H9 (cell line): ENCODE results near the gene GALNT9. TPM values are rescaled to one million over a fixed set of nuclear protein-coding genes. Genes with fewer than 3 reads are reported as not detected.

Experiments used
- DNase-seq: peaks from one replicate; pipeline ENCODE4 v3.0.0-alpha.2; 2017
- H2AFZ ChIP-seq: one replicate; pipeline ENCODE4 v1.6.1; 2013; ENCODE audit warnings: mild to moderate bottlenecking, low read length, control low read depth, moderate library complexity
- H2AK5ac ChIP-seq: 2 replicates; pipeline ENCODE4 v1.6.1; 2013; ENCODE audit warnings: low read length, control low read depth, mixed read lengths; ENCODE audit not compliant: insufficient read length
- H2BK120ac ChIP-seq: one replicate; pipeline ENCODE4 v1.6.1; 2013; ENCODE audit warnings: low read depth, mild to moderate bottlenecking, low read length, control low read depth, inconsistent platforms; ENCODE audit not compliant: poor library complexity, severe bottlenecking
- H2BK12ac ChIP-seq: 2 replicates; pipeline ENCODE4 v1.6.1; 2013; ENCODE audit warnings: low read length, control low read depth, mixed read lengths, low read depth; ENCODE audit not compliant: insufficient read length
- H2BK15ac ChIP-seq: 2 replicates; pipeline ENCODE4 v1.6.1; 2013; ENCODE audit warnings: low read depth, low read length, control low read depth
- H2BK20ac ChIP-seq: one replicate; pipeline ENCODE4 v1.6.1; 2013; ENCODE audit warnings: low read depth, mild to moderate bottlenecking, low read length, control low read depth, inconsistent platforms; ENCODE audit not compliant: poor library complexity, severe bottlenecking
- H2BK5ac ChIP-seq: 2 replicates; pipeline ENCODE4 v1.6.1; 2013; ENCODE audit warnings: low read length, control low read depth, mixed read lengths; ENCODE audit not compliant: insufficient read length
- H3K14ac ChIP-seq: 2 replicates; pipeline ENCODE4 v1.6.1; 2013; ENCODE audit warnings: low read length, control low read depth; ENCODE audit not compliant: insufficient read depth
- H3K18ac ChIP-seq: 2 replicates; pipeline ENCODE4 v1.6.1; 2013; ENCODE audit warnings: low read depth, mild to moderate bottlenecking, mixed read lengths, low read length, control low read depth; ENCODE audit not compliant: insufficient read length
- H3K23ac ChIP-seq: 2 replicates; pipeline ENCODE4 v1.6.1; 2013; ENCODE audit warnings: low read length, control low read depth, mixed read lengths, low read depth; ENCODE audit not compliant: insufficient read length
- H3K23me2 ChIP-seq: 2 replicates; pipeline ENCODE4 v1.6.1; 2013; ENCODE audit warnings: low read depth, mild to moderate bottlenecking, mixed read lengths, low read length, control low read depth; ENCODE audit not compliant: insufficient read length, poor library complexity, severe bottlenecking
- H3K27ac ChIP-seq: 2 replicates; pipeline ENCODE4 v1.5.1; 2013; ENCODE audit warnings: low read length, control low read depth, mixed read lengths, low read depth; ENCODE audit not compliant: insufficient read length
- H3K27me3 ChIP-seq: 2 replicates; pipeline ENCODE4 v1.6.1; 2013; ENCODE audit warnings: low read length, control low read depth, inconsistent platforms; ENCODE audit not compliant: insufficient read depth
- H3K4ac ChIP-seq: 2 replicates; pipeline ENCODE4 v1.6.1; 2013; ENCODE audit warnings: low read depth, mild to moderate bottlenecking, control low read depth, inconsistent platforms, low read length, moderate library complexity
- H3K4me1 ChIP-seq: 2 replicates; pipeline ENCODE4 v1.6.1; 2013; ENCODE audit warnings: low read length, control low read depth, inconsistent platforms; ENCODE audit not compliant: insufficient read depth
- H3K4me2 ChIP-seq: 2 replicates; pipeline ENCODE4 v1.6.1; 2013; ENCODE audit warnings: low read length, control low read depth, mixed read lengths; ENCODE audit not compliant: insufficient read length, insufficient read depth
- H3K56ac ChIP-seq: 2 replicates; pipeline ENCODE4 v1.6.1; 2013; ENCODE audit warnings: low read depth, mild to moderate bottlenecking, mixed read lengths, low read length, control low read depth; ENCODE audit not compliant: insufficient read length
- H3K79me1 ChIP-seq: 2 replicates; pipeline ENCODE4 v1.6.1; 2013; ENCODE audit warnings: low read depth, mild to moderate bottlenecking, moderate library complexity, low read length, control low read depth, inconsistent platforms; ENCODE audit not compliant: insufficient read depth, poor library complexity, severe bottlenecking
- H3K79me2 ChIP-seq: 2 replicates; pipeline ENCODE4 v1.6.1; 2013; ENCODE audit warnings: low read length, control low read depth, inconsistent platforms; ENCODE audit not compliant: insufficient read depth
- H3K9ac ChIP-seq: 2 replicates; pipeline ENCODE4 v1.6.1; 2013; ENCODE audit warnings: low read length, control low read depth, mixed read lengths; ENCODE audit not compliant: insufficient read length; ENCODE audit errors: extremely low read depth
- H3K9me3 ChIP-seq: one replicate; pipeline ENCODE4 v1.6.1; 2013; ENCODE audit warnings: low read depth, low read length, inconsistent platforms; ENCODE audit not compliant: control insufficient read depth
- H3T11ph ChIP-seq: one replicate; pipeline ENCODE4 v1.6.1; 2013; ENCODE audit warnings: mild to moderate bottlenecking, low read length, control low read depth, inconsistent platforms
- H4K20me1 ChIP-seq: one replicate; pipeline ENCODE4 v1.6.1; 2013; ENCODE audit not compliant: control insufficient read depth, insufficient read length, insufficient read depth
- H4K5ac ChIP-seq: 2 replicates; pipeline ENCODE4 v1.6.1; 2013; ENCODE audit warnings: low read depth, mild to moderate bottlenecking, mixed read lengths, low read length, control low read depth; ENCODE audit not compliant: insufficient read length
- H4K8ac ChIP-seq: replicated peaks from 2 replicates; pipeline ENCODE4 v1.6.1; 2013; ENCODE audit warnings: low read length, control low read depth, mixed read lengths, low read depth; ENCODE audit not compliant: insufficient read length
- H4K91ac ChIP-seq: 2 replicates; pipeline ENCODE4 v1.6.1; 2013; ENCODE audit warnings: low read depth, mild to moderate bottlenecking, moderate library complexity, mixed read lengths, low read length, control low read depth; ENCODE audit not compliant: insufficient read length
- H3K27ac Mint-ChIP-seq, 3 experiments: 2 replicates in 2 of 3; 3 replicates in 1 of 3; pipeline ENCODE4 v1.8.0; 2020 to 2021; ENCODE audit warnings: mixed read lengths in 3 of 3, mild to moderate bottlenecking in 1 of 3, moderate library complexity in 1 of 3
- H3K27me3 Mint-ChIP-seq: 2 replicates; pipeline ENCODE4 v1.8.0; 2021; ENCODE audit warnings: low read depth, mild to moderate bottlenecking, moderate library complexity, mixed read lengths
- H3K36me3 Mint-ChIP-seq, 3 experiments: 2 replicates in 2 of 3; 3 replicates in 1 of 3; pipeline ENCODE4 v1.8.0; 2020 to 2021; ENCODE audit warnings: low read depth in 3 of 3, mixed read lengths in 3 of 3; ENCODE audit not compliant: insufficient read depth in 1 of 3
- H3K4me1 Mint-ChIP-seq, 2 experiments: 2 replicates each; pipeline ENCODE4 v1.8.0; 2020; ENCODE audit warnings: mixed read lengths in 2 of 2
- H3K4me3 Mint-ChIP-seq, 2 experiments: 2 replicates in 1 of 2; 3 replicates in 1 of 2; pipeline ENCODE4 v1.8.0; 2020 to 2021; ENCODE audit warnings: mild to moderate bottlenecking in 2 of 2, mixed read lengths in 2 of 2, moderate library complexity in 1 of 2
- H3K9me3 Mint-ChIP-seq, 2 experiments: 2 replicates in 1 of 2; 3 replicates in 1 of 2; pipeline ENCODE4 v1.8.0; 2020; ENCODE audit warnings: mild to moderate bottlenecking in 2 of 2, mixed read lengths in 2 of 2, moderate library complexity in 1 of 2
- WGBS: extraction: QIAGEN DNeasy Blood & Tissue Kit; methylation state at CpG from one replicate; pipeline ENCODE4 v1.1.7; 2013; ENCODE audit warnings: missing lambda C conversion rate, low lambda C conversion rate, mixed read lengths; ENCODE audit not compliant: insufficient read length; ENCODE audit errors: extremely low coverage; 5-methylcytosine and 5-hydroxymethylcytosine counted together
- total RNA-seq: library from RNA; stranded (reverse); gene quantifications from 2 replicates; pipeline ENCODE4 v1.2.1, GENCODE V29; 2021
- TF ChIP-seq, protein P1 (sequence below): fragments of 200-600 bp; sonication (generic); conservative IDR thresholded peaks from 3 replicates; pipeline ENCODE4 v1.8.0; 2021; ENCODE audit warnings: antibody characterized with exemption, mild to moderate bottlenecking

Gene GALNT9
- total RNA-seq, 1 experiment from 2014 or later = 0.35 TPM

DNA sequence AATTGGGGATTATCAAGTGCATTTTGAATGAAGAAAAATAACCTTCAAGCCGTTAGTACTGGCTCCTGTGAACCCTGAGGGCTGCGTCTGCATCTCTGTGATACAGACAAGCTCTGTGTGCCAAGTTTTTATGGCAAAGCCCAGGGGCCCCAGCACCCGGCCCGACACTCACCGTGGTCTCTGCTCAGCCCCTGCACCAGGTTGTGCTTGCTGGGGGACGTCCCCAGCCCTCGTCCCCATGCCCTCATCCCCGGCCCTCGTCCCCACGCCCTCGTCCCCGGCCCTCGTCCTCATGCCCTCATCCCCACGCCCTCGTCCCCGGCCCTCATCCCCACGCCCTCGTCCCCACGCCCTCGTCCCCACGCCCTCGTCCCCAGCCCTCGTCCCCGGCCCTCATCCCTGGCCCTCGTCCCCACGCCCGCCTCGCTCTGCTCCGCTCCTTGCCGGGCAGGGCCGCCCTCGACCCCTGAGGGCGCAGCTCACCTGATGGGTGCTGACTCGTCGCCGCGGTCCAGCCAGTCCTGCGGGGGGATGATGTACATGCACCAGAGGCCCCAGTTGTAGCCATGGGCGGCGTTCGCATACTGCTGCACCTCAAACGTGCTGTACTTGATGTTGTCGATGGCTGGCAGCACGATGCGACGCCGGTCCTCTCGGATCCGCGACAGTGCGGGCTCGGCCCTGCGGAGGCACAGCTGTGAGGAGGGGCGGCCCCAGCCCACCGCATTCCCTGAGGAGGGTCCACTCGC lies 72.0 kb downstream of the GALNT9 start:
- Histone ChIP-seq H4K5ac (no peak overlapping the region), H4K20me1 (no peaks in the 10 kb centered on the region), H3K9me3 (no peaks in the 10 kb centered on the region), H2BK20ac (no peak overlapping the region), H3K79me2 (no peaks in the 10 kb centered on the region), H4K91ac (no peak overlapping the region), H3K4ac (no peak overlapping the region), H3K9ac (no peak overlapping the region), H3K4me1 (peaks cover 2% of the 10 kb centered on the region; the same call in 1 of the 2 replicates), H2AFZ (no peak overlapping the region), H2BK120ac (no peak overlapping the region), H2BK15ac (no peak overlapping the region), H3K79me1 (no peaks in the 10 kb centered on the region), H2AK5ac (no peak overlapping the region), H4K8ac (no peak overlapping the region), H3K23ac (no peak overlapping the region), H2BK5ac (no peak overlapping the region), H3K27ac (no peak overlapping the region), H3K56ac (no peak overlapping the region), H3K14ac (no peak overlapping the region), H2BK12ac (no peak overlapping the region), H3K18ac (no peak overlapping the region), H3T11ph (no peak overlapping the region), H3K4me2 (no peak overlapping the region), H3K27me3 (no peaks in the 10 kb centered on the region; the same call in 1 of the 2 replicates), H3K23me2 (no peaks in the 10 kb centered on the region)
- Mint-ChIP-seq H3K36me3 (no peaks in the 10 kb centered on the region; a peak in 1 of 7 replicates), H3K4me1 (peaks cover 29 to 32% of the 10 kb centered on the region in 2 experiments), H3K9me3 (no peaks in the 10 kb centered on the region), H3K27me3 (peaks cover 49% of the 10 kb centered on the region), H3K4me3 (no peak overlapping the region), H3K27ac (no peak overlapping the region)
- no CpG with 5 or more reads among the region's 56 CpGs for WGBS
- TF ChIP-seq, protein P1, sequence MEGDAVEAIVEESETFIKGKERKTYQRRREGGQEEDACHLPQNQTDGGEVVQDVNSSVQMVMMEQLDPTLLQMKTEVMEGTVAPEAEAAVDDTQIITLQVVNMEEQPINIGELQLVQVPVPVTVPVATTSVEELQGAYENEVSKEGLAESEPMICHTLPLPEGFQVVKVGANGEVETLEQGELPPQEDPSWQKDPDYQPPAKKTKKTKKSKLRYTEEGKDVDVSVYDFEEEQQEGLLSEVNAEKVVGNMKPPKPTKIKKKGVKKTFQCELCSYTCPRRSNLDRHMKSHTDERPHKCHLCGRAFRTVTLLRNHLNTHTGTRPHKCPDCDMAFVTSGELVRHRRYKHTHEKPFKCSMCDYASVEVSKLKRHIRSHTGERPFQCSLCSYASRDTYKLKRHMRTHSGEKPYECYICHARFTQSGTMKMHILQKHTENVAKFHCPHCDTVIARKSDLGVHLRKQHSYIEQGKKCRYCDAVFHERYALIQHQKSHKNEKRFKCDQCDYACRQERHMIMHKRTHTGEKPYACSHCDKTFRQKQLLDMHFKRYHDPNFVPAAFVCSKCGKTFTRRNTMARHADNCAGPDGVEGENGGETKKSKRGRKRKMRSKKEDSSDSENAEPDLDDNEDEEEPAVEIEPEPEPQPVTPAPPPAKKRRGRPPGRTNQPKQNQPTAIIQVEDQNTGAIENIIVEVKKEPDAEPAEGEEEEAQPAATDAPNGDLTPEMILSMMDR = no peak
- DNase-seq = no peak
